Measurements from ENCODE around the gene IL18R1.

DNA sequence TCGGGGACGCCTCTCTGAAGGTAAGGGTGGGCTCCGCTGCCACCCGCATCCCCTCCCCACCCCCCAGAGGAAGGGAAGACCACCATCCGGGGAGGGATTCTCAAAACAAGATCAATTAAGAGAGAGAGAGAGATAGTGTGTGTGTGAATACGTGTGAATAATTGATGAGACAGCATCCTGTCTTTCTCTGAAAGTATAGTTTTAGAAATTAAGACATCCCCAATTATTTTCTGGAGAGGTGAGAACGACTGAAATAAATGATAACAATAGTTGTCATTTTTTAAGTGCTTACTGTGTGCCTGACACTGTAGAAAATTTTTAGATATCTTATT is 751 bp downstream of the IL18R1 start:
- TF ChIP-seq, protein P1, sequence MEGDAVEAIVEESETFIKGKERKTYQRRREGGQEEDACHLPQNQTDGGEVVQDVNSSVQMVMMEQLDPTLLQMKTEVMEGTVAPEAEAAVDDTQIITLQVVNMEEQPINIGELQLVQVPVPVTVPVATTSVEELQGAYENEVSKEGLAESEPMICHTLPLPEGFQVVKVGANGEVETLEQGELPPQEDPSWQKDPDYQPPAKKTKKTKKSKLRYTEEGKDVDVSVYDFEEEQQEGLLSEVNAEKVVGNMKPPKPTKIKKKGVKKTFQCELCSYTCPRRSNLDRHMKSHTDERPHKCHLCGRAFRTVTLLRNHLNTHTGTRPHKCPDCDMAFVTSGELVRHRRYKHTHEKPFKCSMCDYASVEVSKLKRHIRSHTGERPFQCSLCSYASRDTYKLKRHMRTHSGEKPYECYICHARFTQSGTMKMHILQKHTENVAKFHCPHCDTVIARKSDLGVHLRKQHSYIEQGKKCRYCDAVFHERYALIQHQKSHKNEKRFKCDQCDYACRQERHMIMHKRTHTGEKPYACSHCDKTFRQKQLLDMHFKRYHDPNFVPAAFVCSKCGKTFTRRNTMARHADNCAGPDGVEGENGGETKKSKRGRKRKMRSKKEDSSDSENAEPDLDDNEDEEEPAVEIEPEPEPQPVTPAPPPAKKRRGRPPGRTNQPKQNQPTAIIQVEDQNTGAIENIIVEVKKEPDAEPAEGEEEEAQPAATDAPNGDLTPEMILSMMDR (IDR thresholded peaks at IDR 0.05) = no peak
- no peak for TF ChIP-seq POLR2A (IDR thresholded peaks at IDR 0.05)
